ENCODE data around the gene LIMS1.
"Not testable (repeated sequence)": the region's sequence is repeated elsewhere in the genome, so short reads cannot be mapped to it uniquely, and the experiment has no call there.

Gene LIMS1

GRCh38 chr2:108663346-108663745, 129.1 kb downstream of the LIMS1 start:
- H3K4ac ChIP-seq (ENCODE audit: low read depth, low read length); H3K79me1 ChIP-seq (ENCODE audit: low read length); H2BK12ac ChIP-seq (ENCODE audit: low read length); H3K4me1 ChIP-seq (ENCODE audit: control insufficient read depth in 1 of 2, insufficient read depth in 2 of 2, low read length in 2 of 2); H3K9ac ChIP-seq (ENCODE audit: low read length); H3K4me2 ChIP-seq (ENCODE audit: low read length); H2BK120ac ChIP-seq (ENCODE audit: insufficient read depth, low read length, poor library complexity); H2AFZ ChIP-seq (ENCODE audit: insufficient read depth, low read length, poor library complexity); H2AK5ac ChIP-seq (ENCODE audit: low read length); H3K27me3 ChIP-seq (ENCODE audit: insufficient read depth, low read length); H2BK5ac ChIP-seq (ENCODE audit: low read depth, low read length, poor library complexity); H3K23ac ChIP-seq (ENCODE audit: low read length); H3K14ac ChIP-seq (ENCODE audit: low read length); H3K79me2 ChIP-seq (ENCODE audit: control insufficient read depth, insufficient read depth, low read length, poor library complexity); H4K8ac ChIP-seq (ENCODE audit: low read depth, low read length); H4K91ac ChIP-seq (ENCODE audit: low read depth, low read length); DNase-seq; H3K4me3 ChIP-seq (ENCODE audit: low read depth, low read length); H3K9me3 ChIP-seq (ENCODE audit: insufficient read depth, low read depth, low read length); H3K18ac ChIP-seq (ENCODE audit: low read length); H3K36me3 ChIP-seq (ENCODE audit: control insufficient read depth in 1 of 2, insufficient read depth in 2 of 2, low read length in 2 of 2); H3K27ac ChIP-seq (ENCODE audit: low read depth, low read length); H4K12ac ChIP-seq (ENCODE audit: low read depth, low read length): not testable (repeated sequence)
- WGBS (ENCODE audit: extremely low coverage, insufficient coverage, insufficient read length), result no CpG with 5 or more reads among the region's 2 CpGs

GRCh38 chr2:108664089-108664488, 129.8 kb downstream of the LIMS1 start:
- H3K27ac ChIP-seq (ENCODE audit: low read depth, low read length); H4K8ac ChIP-seq (ENCODE audit: low read depth, low read length); H2BK120ac ChIP-seq (ENCODE audit: insufficient read depth, low read length, poor library complexity); H3K79me1 ChIP-seq (ENCODE audit: low read length); H2BK12ac ChIP-seq (ENCODE audit: low read length); H2AK5ac ChIP-seq (ENCODE audit: low read length); H3K14ac ChIP-seq (ENCODE audit: low read length); H3K18ac ChIP-seq (ENCODE audit: low read length); H4K91ac ChIP-seq (ENCODE audit: low read depth, low read length); H3K23ac ChIP-seq (ENCODE audit: low read length); H4K12ac ChIP-seq (ENCODE audit: low read depth, low read length); H3K4me3 ChIP-seq (ENCODE audit: low read depth, low read length); H2AFZ ChIP-seq (ENCODE audit: insufficient read depth, low read length, poor library complexity); H3K9ac ChIP-seq (ENCODE audit: low read length); DNase-seq; H2BK5ac ChIP-seq (ENCODE audit: low read depth, low read length, poor library complexity); H3K4me1 ChIP-seq (ENCODE audit: control insufficient read depth in 1 of 2, insufficient read depth in 2 of 2, low read length in 2 of 2); H3K9me3 ChIP-seq (ENCODE audit: insufficient read depth, low read depth, low read length); H3K27me3 ChIP-seq (ENCODE audit: insufficient read depth, low read length); H3K36me3 ChIP-seq (ENCODE audit: control insufficient read depth in 1 of 2, insufficient read depth in 2 of 2, low read length in 2 of 2); H3K4ac ChIP-seq (ENCODE audit: low read depth, low read length); H3K79me2 ChIP-seq (ENCODE audit: control insufficient read depth, insufficient read depth, low read length, poor library complexity); H3K4me2 ChIP-seq (ENCODE audit: low read length): not testable (repeated sequence)
- WGBS (ENCODE audit: extremely low coverage, insufficient coverage, insufficient read length), result no CpG with 5 or more reads among the region's 3 CpGs

- not testable (repeated sequence) for H3K4me1 ChIP-seq (ENCODE audit: control insufficient read depth in 1 of 2, insufficient read depth in 2 of 2, low read length in 2 of 2); H4K8ac ChIP-seq (ENCODE audit: low read depth, low read length); H2BK5ac ChIP-seq (ENCODE audit: low read depth, low read length, poor library complexity); H3K18ac ChIP-seq (ENCODE audit: low read length); H2BK120ac ChIP-seq (ENCODE audit: insufficient read depth, low read length, poor library complexity); H3K36me3 ChIP-seq (ENCODE audit: control insufficient read depth in 1 of 2, insufficient read depth in 2 of 2, low read length in 2 of 2); H3K4me2 ChIP-seq (ENCODE audit: low read length); H3K4ac ChIP-seq (ENCODE audit: low read depth, low read length); H4K91ac ChIP-seq (ENCODE audit: low read depth, low read length); H4K12ac ChIP-seq (ENCODE audit: low read depth, low read length); H2BK12ac ChIP-seq (ENCODE audit: low read length); H2AK5ac ChIP-seq (ENCODE audit: low read length); H3K23ac ChIP-seq (ENCODE audit: low read length); H3K79me2 ChIP-seq (ENCODE audit: control insufficient read depth, insufficient read depth, low read length, poor library complexity); H3K79me1 ChIP-seq (ENCODE audit: low read length); H3K27me3 ChIP-seq (ENCODE audit: insufficient read depth, low read length); H3K14ac ChIP-seq (ENCODE audit: low read length); H3K4me3 ChIP-seq (ENCODE audit: low read depth, low read length); H3K9me3 ChIP-seq (ENCODE audit: insufficient read depth, low read depth, low read length); DNase-seq; H3K9ac ChIP-seq (ENCODE audit: low read length); H3K27ac ChIP-seq (ENCODE audit: low read depth, low read length); H2AFZ ChIP-seq (ENCODE audit: insufficient read depth, low read length, poor library complexity)
- no CpG with 5 or more reads among the region's 1 CpG for WGBS (ENCODE audit: extremely low coverage, insufficient coverage, insufficient read length)
These were observed 130.7 kb downstream of the LIMS1 start for GRCh38 chr2:108664979-108665378.

- not testable (repeated sequence) for H3K79me2 ChIP-seq (ENCODE audit: control insufficient read depth, insufficient read depth, low read length, poor library complexity); H3K27me3 ChIP-seq (ENCODE audit: insufficient read depth, low read length)
These were observed 131.7 kb downstream of the LIMS1 start for GRCh38 chr2:108665975-108666374.

More at GRCh38 chr2:108665975-108666374, 131.7 kb downstream of the LIMS1 start:
- H3K4me3 ChIP-seq (ENCODE audit: low read depth, low read length); DNase-seq; H3K36me3 ChIP-seq (ENCODE audit: control insufficient read depth in 1 of 2, insufficient read depth in 2 of 2, low read length in 2 of 2); H4K8ac ChIP-seq (ENCODE audit: low read depth, low read length); H2BK5ac ChIP-seq (ENCODE audit: low read depth, low read length, poor library complexity); H2BK12ac ChIP-seq (ENCODE audit: low read length); H3K27ac ChIP-seq (ENCODE audit: low read depth, low read length); H3K4me1 ChIP-seq (ENCODE audit: control insufficient read depth in 1 of 2, insufficient read depth in 2 of 2, low read length in 2 of 2); H3K4ac ChIP-seq (ENCODE audit: low read depth, low read length); H2BK120ac ChIP-seq (ENCODE audit: insufficient read depth, low read length, poor library complexity); H3K18ac ChIP-seq (ENCODE audit: low read length); H4K91ac ChIP-seq (ENCODE audit: low read depth, low read length); H4K12ac ChIP-seq (ENCODE audit: low read depth, low read length); H3K79me1 ChIP-seq (ENCODE audit: low read length); H2AK5ac ChIP-seq (ENCODE audit: low read length); H3K23ac ChIP-seq (ENCODE audit: low read length); H2AFZ ChIP-seq (ENCODE audit: insufficient read depth, low read length, poor library complexity); H3K9ac ChIP-seq (ENCODE audit: low read length); H3K14ac ChIP-seq (ENCODE audit: low read length); H3K4me2 ChIP-seq (ENCODE audit: low read length); H3K9me3 ChIP-seq (ENCODE audit: insufficient read depth, low read depth, low read length): not testable (repeated sequence)
- no CpG with 5 or more reads among the region's 4 CpGs for WGBS (ENCODE audit: extremely low coverage, insufficient coverage, insufficient read length)

Measured in trophoblast cell (in vitro differentiated cells and primary cell).